Measurements from ENCODE around the gene FKBP7. TPM values are rescaled to one million over a fixed set of nuclear protein-coding genes. Genes with fewer than 3 reads are reported as not detected.

FKBP7 gene
- total and polyA plus RNA-seq, 2 of the 13 experiments (the other 11 are each of a cell fraction or from before 2014, with no cell fraction given), result 12.4 to 14.8 TPM

- TF ChIP-seq ESRRA (CRISPR knock-in tag; IDR thresholded peaks at IDR 0.05; ENCODE audit: low read depth) (no peak), CBX1 (IDR thresholded peaks at IDR 0.05; ENCODE audit: low read depth) (no peak), NBN (conservative IDR thresholded peaks at IDR 0.05) (no peak), DR1 (CRISPR knock-in tag; IDR thresholded peaks at IDR 0.05) (no peak), ARID2 (CRISPR knock-in tag; IDR thresholded peaks at IDR 0.05; ENCODE audit: borderline replicate concordance) (no peak)
- TF ChIP-seq, protein P1, sequence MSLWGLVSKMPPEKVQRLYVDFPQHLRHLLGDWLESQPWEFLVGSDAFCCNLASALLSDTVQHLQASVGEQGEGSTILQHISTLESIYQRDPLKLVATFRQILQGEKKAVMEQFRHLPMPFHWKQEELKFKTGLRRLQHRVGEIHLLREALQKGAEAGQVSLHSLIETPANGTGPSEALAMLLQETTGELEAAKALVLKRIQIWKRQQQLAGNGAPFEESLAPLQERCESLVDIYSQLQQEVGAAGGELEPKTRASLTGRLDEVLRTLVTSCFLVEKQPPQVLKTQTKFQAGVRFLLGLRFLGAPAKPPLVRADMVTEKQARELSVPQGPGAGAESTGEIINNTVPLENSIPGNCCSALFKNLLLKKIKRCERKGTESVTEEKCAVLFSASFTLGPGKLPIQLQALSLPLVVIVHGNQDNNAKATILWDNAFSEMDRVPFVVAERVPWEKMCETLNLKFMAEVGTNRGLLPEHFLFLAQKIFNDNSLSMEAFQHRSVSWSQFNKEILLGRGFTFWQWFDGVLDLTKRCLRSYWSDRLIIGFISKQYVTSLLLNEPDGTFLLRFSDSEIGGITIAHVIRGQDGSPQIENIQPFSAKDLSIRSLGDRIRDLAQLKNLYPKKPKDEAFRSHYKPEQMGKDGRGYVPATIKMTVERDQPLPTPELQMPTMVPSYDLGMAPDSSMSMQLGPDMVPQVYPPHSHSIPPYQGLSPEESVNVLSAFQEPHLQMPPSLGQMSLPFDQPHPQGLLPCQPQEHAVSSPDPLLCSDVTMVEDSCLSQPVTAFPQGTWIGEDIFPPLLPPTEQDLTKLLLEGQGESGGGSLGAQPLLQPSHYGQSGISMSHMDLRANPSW (CRISPR knock-in tag; IDR thresholded peaks at IDR 0.05; ENCODE audit: borderline replicate concordance), result no peak
- TF ChIP-seq, protein P2, sequence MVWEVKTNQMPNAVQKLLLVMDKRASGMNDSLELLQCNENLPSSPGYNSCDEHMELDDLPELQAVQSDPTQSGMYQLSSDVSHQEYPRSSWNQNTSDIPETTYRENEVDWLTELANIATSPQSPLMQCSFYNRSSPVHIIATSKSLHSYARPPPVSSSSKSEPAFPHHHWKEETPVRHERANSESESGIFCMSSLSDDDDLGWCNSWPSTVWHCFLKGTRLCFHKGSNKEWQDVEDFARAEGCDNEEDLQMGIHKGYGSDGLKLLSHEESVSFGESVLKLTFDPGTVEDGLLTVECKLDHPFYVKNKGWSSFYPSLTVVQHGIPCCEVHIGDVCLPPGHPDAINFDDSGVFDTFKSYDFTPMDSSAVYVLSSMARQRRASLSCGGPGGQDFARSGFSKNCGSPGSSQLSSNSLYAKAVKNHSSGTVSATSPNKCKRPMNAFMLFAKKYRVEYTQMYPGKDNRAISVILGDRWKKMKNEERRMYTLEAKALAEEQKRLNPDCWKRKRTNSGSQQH (CRISPR knock-in tag; IDR thresholded peaks at IDR 0.05; ENCODE audit: low read depth), result no peak
- TF ChIP-seq, protein P3, sequence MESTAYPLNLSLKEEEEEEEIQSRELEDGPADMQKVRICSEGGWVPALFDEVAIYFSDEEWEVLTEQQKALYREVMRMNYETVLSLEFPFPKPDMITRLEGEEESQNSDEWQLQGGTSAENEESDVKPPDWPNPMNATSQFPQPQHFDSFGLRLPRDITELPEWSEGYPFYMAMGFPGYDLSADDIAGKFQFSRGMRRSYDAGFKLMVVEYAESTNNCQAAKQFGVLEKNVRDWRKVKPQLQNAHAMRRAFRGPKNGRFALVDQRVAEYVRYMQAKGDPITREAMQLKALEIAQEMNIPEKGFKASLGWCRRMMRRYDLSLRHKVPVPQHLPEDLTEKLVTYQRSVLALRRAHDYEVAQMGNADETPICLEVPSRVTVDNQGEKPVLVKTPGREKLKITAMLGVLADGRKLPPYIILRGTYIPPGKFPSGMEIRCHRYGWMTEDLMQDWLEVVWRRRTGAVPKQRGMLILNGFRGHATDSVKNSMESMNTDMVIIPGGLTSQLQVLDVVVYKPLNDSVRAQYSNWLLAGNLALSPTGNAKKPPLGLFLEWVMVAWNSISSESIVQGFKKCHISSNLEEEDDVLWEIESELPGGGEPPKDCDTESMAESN (CRISPR knock-in tag; conservative IDR thresholded peaks at IDR 0.05), result no peak
These were observed 27.7 kb upstream of the FKBP7 start (continued) for GRCh38 chr2:178506101-178506500.
